GM12872 (cell line): ENCODE data around the gene UROC1.

Experiments used
- TF ChIP-seq, protein P1 (sequence below): IDR thresholded peaks from 3 replicates; pipeline ENCODE4 v1.5.1; 2011; ENCODE audit warnings: low read depth, mild to moderate bottlenecking, low read length, moderate library complexity; ENCODE audit not compliant: insufficient read depth

The UROC1 gene

DNA sequence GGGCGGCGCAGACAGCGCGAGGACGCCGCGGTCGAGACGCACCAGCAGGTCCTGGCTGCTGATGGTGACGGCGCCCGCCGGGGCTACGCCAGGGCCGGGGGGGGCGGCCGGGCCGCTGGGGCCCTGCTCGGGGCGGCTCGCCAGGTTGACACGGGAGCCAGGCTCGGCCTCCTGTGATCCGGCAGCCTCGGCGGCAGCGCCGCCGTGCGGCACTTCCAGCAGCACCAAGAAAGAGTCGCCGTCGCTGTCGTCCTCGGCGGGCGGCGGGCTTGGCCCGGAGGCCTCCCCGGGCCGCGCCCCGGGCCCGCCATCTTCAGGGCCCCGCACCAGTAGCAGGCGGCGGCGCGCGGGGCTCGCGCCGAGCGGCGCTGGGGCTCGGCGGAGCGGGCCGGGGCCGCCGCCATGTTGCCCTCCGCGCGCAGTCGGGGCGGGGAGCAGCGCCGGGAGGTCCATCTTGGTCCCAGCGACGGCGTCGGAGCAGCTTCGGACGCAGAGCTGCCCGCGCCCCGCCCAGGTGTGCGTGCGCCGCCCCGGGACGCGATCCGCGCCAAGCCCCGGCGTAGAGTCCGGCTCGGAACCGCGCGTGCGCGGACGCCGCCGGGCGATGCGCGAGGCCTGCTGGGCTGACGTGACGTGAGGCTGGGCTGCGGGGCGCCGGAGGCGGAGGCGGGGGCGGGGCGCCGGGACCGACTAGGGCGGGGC is 42.0 kb downstream of the UROC1 start, which contains the start of gene ZXDC:
ZXDC (minus strand) TSS at position 479 of the 702 bp plus-strand sequence; CDS start at position 453, 26 bp downstream.
- TF ChIP-seq, protein P1, sequence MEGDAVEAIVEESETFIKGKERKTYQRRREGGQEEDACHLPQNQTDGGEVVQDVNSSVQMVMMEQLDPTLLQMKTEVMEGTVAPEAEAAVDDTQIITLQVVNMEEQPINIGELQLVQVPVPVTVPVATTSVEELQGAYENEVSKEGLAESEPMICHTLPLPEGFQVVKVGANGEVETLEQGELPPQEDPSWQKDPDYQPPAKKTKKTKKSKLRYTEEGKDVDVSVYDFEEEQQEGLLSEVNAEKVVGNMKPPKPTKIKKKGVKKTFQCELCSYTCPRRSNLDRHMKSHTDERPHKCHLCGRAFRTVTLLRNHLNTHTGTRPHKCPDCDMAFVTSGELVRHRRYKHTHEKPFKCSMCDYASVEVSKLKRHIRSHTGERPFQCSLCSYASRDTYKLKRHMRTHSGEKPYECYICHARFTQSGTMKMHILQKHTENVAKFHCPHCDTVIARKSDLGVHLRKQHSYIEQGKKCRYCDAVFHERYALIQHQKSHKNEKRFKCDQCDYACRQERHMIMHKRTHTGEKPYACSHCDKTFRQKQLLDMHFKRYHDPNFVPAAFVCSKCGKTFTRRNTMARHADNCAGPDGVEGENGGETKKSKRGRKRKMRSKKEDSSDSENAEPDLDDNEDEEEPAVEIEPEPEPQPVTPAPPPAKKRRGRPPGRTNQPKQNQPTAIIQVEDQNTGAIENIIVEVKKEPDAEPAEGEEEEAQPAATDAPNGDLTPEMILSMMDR, result peak; percentile 63

- TF ChIP-seq, protein P1, result 0 out of 3 replicates have a peak, but pooled peaks have one; percentile 4
These were observed 42.8 kb downstream of the UROC1 start for GRCh38 chr3:126474498-126475412.

- TF ChIP-seq, protein P1, result no peak
These were observed 44.0 kb downstream of the UROC1 start for GRCh38 chr3:126473292-126474168.

GRCh38 chr3:126472277-126473006 is 45.1 kb downstream of the UROC1 start:
- TF ChIP-seq, protein P1, result no peak

- TF ChIP-seq, protein P1, result no peak
These were observed 48.1 kb downstream of the UROC1 start for GRCh38 chr3:126469479-126469878.

- TF ChIP-seq, protein P1, result no peak
These were observed 49.3 kb downstream of the UROC1 start for GRCh38 chr3:126468028-126468891.
